Thymus (tissue), 11 donors: ENCODE results near the gene CDK11A. TPM values are rescaled to one million over a fixed set of nuclear protein-coding genes. Genes with fewer than 3 reads are reported as not detected.
"Not testable (repeated sequence)": the region's sequence is repeated elsewhere in the genome, so short reads cannot be mapped to it uniquely, and the experiment has no call there.

Experiments
- DNase-seq, 9 donors: peaks; one replicate each; pipeline ENCODE4 v3.0.0-alpha.2; 2013; ENCODE audit warnings: low spot score in 9 of 9, low read depth in 6 of 9, missing footprints in 1 of 9
- H3K27ac ChIP-seq, 2 donors: one replicate each; pipeline ENCODE4 v1.5.1; 2013; ENCODE audit warnings: control low read depth in 1 of 2, low read depth in 1 of 2, low read length in 1 of 2, mild to moderate bottlenecking in 1 of 2, moderate library complexity in 1 of 2
- H3K27me3 ChIP-seq, 2 donors: one replicate each; pipeline ENCODE4 v1.5.1; 2013; ENCODE audit warnings: low read length in 1 of 2; ENCODE audit not compliant: control insufficient read depth in 2 of 2, insufficient read depth in 1 of 2
- H3K36me3 ChIP-seq, 2 donors: one replicate each; pipeline ENCODE4 v1.5.1; 2013; ENCODE audit warnings: low read length in 1 of 2, mild to moderate bottlenecking in 1 of 2, moderate library complexity in 1 of 2; ENCODE audit not compliant: control insufficient read depth in 2 of 2, insufficient read depth in 2 of 2
- H3K4me1 ChIP-seq, 2 donors: one replicate each; pipeline ENCODE4 v1.5.1; 2013; ENCODE audit warnings: low read length in 2 of 2; ENCODE audit not compliant: control insufficient read depth in 2 of 2, insufficient read depth in 2 of 2
- H3K4me3 ChIP-seq, 2 donors: one replicate each; pipeline ENCODE4 v1.5.1; 2013; ENCODE audit warnings: low read length in 2 of 2, control low read depth in 1 of 2, mild to moderate bottlenecking in 1 of 2
- H3K9me3 ChIP-seq, 2 donors: one replicate each; pipeline ENCODE4 v1.5.1; 2013; ENCODE audit warnings: low read length in 1 of 2, mild to moderate bottlenecking in 1 of 2; ENCODE audit not compliant: control insufficient read depth in 2 of 2, insufficient read depth in 1 of 2
- WGBS: extraction: QIAGEN DNeasy Blood & Tissue Kit; methylation state at CpG from one replicate; pipeline ENCODE4 v1.1.7; 2013; 5-methylcytosine and 5-hydroxymethylcytosine counted together
- polyA plus RNA-seq: library from polyadenylated mRNA; stranded (reverse); fragments of 200-250 nt; gene quantifications from one replicate; pipeline ENCODE4 v1.2.3, GENCODE V29; 2013
- total RNA-seq: library from RNA; stranded (reverse); fragments of 120-200 nt; gene quantifications from one replicate; pipeline ENCODE4 v1.2.4, GENCODE V29; 2013
- donor health status: healthy.

The CDK11A gene
- total and polyA plus RNA-seq, 2 donors = 19.8 to 52.2 TPM

- Histone ChIP-seq H3K9me3 (no peaks in the 10 kb centered on the region), H3K27me3 (no peaks in the 10 kb centered on the region), H3K4me1 (peaks cover 12 to 24% of the 10 kb centered on the region in 2 donors), H3K4me3 (no peak overlapping the region), H3K36me3 (peaks cover 9 to 20% of the 10 kb centered on the region in 2 donors), H3K27ac (no peak overlapping the region)
- 96% methylated on average over 32 of the region's 32 CpGs for WGBS
- DNase-seq = no peak
These were observed 43.9 kb downstream of the CDK11A start for GRCh38 chr1:1680031-1680911.

- Histone ChIP-seq H3K27me3 (no peaks in the 10 kb centered on the region), H3K27ac (peak overlapping the region; percentile 87 to 96), H3K4me1 (peaks cover 12 to 24% of the 10 kb centered on the region in 2 donors), H3K4me3 (peak overlapping the region; percentile 44), H3K9me3 (no peaks in the 10 kb centered on the region), H3K36me3 (peaks cover 9 to 21% of the 10 kb centered on the region in 2 donors)
- DNase-seq = peak in 7 of 9 donors; percentile 18 to 51 (median 31)
- WGBS = 84% methylated on average over 24 of the region's 24 CpGs
These were observed 45.4 kb downstream of the CDK11A start for GRCh38 chr1:1678581-1679380.

GRCh38 chr1:1677718-1678580, 46.2 kb downstream of the CDK11A start:
- Histone ChIP-seq H3K9me3 (no peaks in the 10 kb centered on the region), H3K4me3 (peak overlapping the region; percentile 44), H3K27me3 (no peaks in the 10 kb centered on the region), H3K36me3 (peaks cover 3 to 18% of the 10 kb centered on the region in 2 donors), H3K4me1 (peaks cover 12 to 24% of the 10 kb centered on the region in 2 donors), H3K27ac (peak overlapping the region; percentile 87 to 96)
- peak in 8 of 9 donors; percentile 47 to 89 (median 68) for DNase-seq
- WGBS = 9% methylated on average over 39 of the region's 39 CpGs

GRCh38 chr1:1676087-1676486, 48.1 kb downstream of the CDK11A start:
- H3K36me3 ChIP-seq = peaks cover 19 to 28% of the 10 kb centered on the region in 2 donors
- WGBS = 83% methylated on average over 4 of the region's 21 CpGs
- H3K4me3 ChIP-seq, H3K27me3 ChIP-seq, H3K27ac ChIP-seq, H3K9me3 ChIP-seq, DNase-seq: not testable (repeated sequence)
- H3K4me1 ChIP-seq = peaks cover 12 to 24% of the 10 kb centered on the region in 2 donors

GRCh38 chr1:1675218-1675617, 48.9 kb downstream of the CDK11A start:
- not testable (repeated sequence) for H3K27me3 ChIP-seq, H3K9me3 ChIP-seq, DNase-seq, H3K4me3 ChIP-seq, H3K27ac ChIP-seq
- H3K4me1 ChIP-seq = peaks cover 12 to 24% of the 10 kb centered on the region in 2 donors
- 95% methylated on average over 10 of the region's 18 CpGs for WGBS
- H3K36me3 ChIP-seq = peaks cover 26 to 31% of the 10 kb centered on the region in 2 donors

GRCh38 chr1:1674806-1675205, 49.4 kb downstream of the CDK11A start:
- Histone ChIP-seq H3K4me1 (peaks cover 12 to 24% of the 10 kb centered on the region in 2 donors), H3K36me3 (peaks cover 30 to 35% of the 10 kb centered on the region in 2 donors)
- 85% methylated on average over 18 of the region's 21 CpGs for WGBS

GRCh38 chr1:1672181-1672965, 51.8 kb downstream of the CDK11A start:
- no peaks in the 10 kb centered on the region for H3K9me3 ChIP-seq
- no peak overlapping the region for H3K27ac ChIP-seq
- H3K36me3 ChIP-seq = peaks cover 49 to 52% of the 10 kb centered on the region in 2 donors
- peaks cover 0 to 5% of the 10 kb centered on the region in 2 donors for H3K4me1 ChIP-seq
- 98% methylated on average over 25 of the region's 25 CpGs for WGBS
- DNase-seq = no peak
- no peaks in the 10 kb centered on the region for H3K27me3 ChIP-seq
- no peak overlapping the region for H3K4me3 ChIP-seq

More at GRCh38 chr1:1674806-1675205, 49.4 kb downstream of the CDK11A start:
- H3K9me3 ChIP-seq, H3K27me3 ChIP-seq, H3K4me3 ChIP-seq, DNase-seq, H3K27ac ChIP-seq: not testable (repeated sequence)
